Thyroid gland (tissue), 4 donors: ENCODE measurements around the gene SPATA3. TPM values are rescaled to one million over a fixed set of nuclear protein-coding genes. Genes with fewer than 3 reads are reported as not detected.

Experiments used
- DNase-seq, 2 donors: peaks; one replicate each; pipeline ENCODE4 v3.0.0-alpha.2; 2019
- H3K27ac ChIP-seq, 3 donors: fragments of 200-600 bp; sonication (generic); 1 replicate in 2 of 3; 2 replicates in 1 of 3; pipeline ENCODE4 v1.5.1; 2016 to 2019; ENCODE audit warnings: mild to moderate bottlenecking in 1 of 3, moderate library complexity in 1 of 3
- H3K27me3 ChIP-seq: fragments of 200-600 bp; sonication (generic); one replicate; pipeline ENCODE4 v1.5.1; 2019
- H3K36me3 ChIP-seq, 2 donors: fragments of 200-600 bp; sonication (generic); one replicate each; pipeline ENCODE4 v1.5.1; 2016 to 2019
- H3K4me1 ChIP-seq, 2 donors: fragments of 200-600 bp; sonication (generic); one replicate each; pipeline ENCODE4 v1.5.1; 2017 to 2019
- H3K4me3 ChIP-seq, 3 donors: fragments of 200-600 bp; sonication (generic); replicated peaks in 1 of 3; 1 replicate in 2 of 3; 2 replicates in 1 of 3; pipeline ENCODE4 v1.5.1; 2016; ENCODE audit warnings: mild to moderate bottlenecking in 1 of 3
- H3K9me3 ChIP-seq: fragments of 200-600 bp; sonication (generic); one replicate; pipeline ENCODE4 v1.5.1; 2017
- POLR2A ChIP-seq, 2 donors: fragments of 450-650 bp; IDR thresholded peaks; one replicate each; pipeline ENCODE4 v1.6.1; 2017; ENCODE audit warnings: antibody characterized with exemption in 2 of 2, mild to moderate bottlenecking in 2 of 2, moderate library complexity in 1 of 2
- whole genome bisulfite sequencing, 2 donors: methylation state at CpG; one replicate each; pipeline ENCODE4 v1.1.5; 2017; 5-methylcytosine and 5-hydroxymethylcytosine counted together
- intact Hi-C: fragments of 100-400 bp; cut with DNase I; formaldehyde crosslinking; loops from one replicate; pipeline ENCODE4 v1.15.1; 2023
- total RNA-seq, 4 donors: library from RNA; depleted of rRNA; stranded (reverse); fragments of >200 nt; gene quantifications; one replicate each; pipeline ENCODE4 v1.2.3, GENCODE V29; 2016
- TF ChIP-seq, protein P1 (sequence below), 6 experiments: fragments of 200-600 bp in 3 of 6; fragments of 450-650 bp in 3 of 6; sonication (generic) in 3 of 6; IDR thresholded peaks; one replicate each; pipeline ENCODE4 v1.5.1; 2016 to 2019; ENCODE audit warnings: antibody characterized with exemption in 6 of 6, mild to moderate bottlenecking in 2 of 6, inconsistent platforms in 1 of 6, moderate library complexity in 1 of 6

Gene SPATA3
- total RNA-seq, 4 donors from 2014 or later = 0.54 TPM; not detected in 3

DNA sequence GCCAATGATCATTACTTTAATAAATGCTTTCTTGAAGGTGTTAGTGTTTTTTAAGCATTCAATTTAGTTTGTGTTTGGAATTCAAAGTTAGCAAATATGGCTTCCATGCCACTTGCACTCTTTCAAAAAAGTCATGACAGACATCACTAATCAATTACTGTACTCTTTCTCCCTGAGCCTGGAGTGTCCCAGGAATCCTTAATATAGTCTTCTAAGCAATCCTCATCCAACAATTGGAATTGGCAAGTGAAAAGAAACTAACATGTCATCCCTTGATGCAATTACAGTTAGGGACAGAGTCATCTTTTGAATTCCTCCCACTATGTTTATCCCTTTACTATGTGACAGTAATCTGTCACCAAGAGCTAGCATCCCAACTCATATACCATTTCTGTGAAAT is 41.2 kb upstream of the SPATA3 start:
- no peaks in the 10 kb centered on the region for H3K9me3 ChIP-seq
- H3K27ac ChIP-seq = no peak overlapping the region
- peaks cover 8% of the 10 kb centered on the region for H3K27me3 ChIP-seq
- no peaks in the 10 kb centered on the region for H3K36me3 ChIP-seq
- peaks cover 0 to 11% of the 10 kb centered on the region in 2 donors for H3K4me1 ChIP-seq
- no peak overlapping the region for H3K4me3 ChIP-seq
- DNase-seq = no peak
- TF ChIP-seq, protein P1, sequence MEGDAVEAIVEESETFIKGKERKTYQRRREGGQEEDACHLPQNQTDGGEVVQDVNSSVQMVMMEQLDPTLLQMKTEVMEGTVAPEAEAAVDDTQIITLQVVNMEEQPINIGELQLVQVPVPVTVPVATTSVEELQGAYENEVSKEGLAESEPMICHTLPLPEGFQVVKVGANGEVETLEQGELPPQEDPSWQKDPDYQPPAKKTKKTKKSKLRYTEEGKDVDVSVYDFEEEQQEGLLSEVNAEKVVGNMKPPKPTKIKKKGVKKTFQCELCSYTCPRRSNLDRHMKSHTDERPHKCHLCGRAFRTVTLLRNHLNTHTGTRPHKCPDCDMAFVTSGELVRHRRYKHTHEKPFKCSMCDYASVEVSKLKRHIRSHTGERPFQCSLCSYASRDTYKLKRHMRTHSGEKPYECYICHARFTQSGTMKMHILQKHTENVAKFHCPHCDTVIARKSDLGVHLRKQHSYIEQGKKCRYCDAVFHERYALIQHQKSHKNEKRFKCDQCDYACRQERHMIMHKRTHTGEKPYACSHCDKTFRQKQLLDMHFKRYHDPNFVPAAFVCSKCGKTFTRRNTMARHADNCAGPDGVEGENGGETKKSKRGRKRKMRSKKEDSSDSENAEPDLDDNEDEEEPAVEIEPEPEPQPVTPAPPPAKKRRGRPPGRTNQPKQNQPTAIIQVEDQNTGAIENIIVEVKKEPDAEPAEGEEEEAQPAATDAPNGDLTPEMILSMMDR (IDR thresholded peaks at IDR 0.05) = no peak
- intact Hi-C loops = no loop called here

DNA sequence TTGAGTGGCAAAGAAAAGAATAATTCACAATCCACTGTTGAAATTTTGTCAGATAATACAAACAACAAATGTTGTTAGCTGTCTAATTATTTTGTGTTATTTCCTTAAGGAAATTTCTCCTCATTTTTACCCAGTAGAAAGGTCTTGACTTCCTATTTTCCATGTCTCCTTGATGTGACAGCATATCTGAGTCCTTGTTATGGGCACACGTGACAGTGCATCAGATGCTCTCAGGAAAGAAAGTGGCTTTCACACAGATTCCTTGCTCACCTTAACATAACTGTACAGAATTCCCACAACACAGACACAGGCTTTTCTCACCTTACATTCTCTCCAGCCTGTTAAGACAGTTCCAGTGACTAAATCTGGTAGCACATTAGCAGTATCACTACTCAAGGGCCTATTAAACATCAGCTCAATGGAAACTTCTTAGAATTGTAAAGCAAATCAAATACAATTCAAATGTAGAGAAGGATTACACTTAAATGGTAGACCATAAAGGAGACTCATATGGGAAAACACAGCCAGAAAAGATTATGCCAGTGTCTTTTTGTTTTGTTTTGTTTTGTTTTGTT is 40.7 kb upstream of the SPATA3 start:
- Histone ChIP-seq H3K4me1 (peaks cover 0 to 11% of the 10 kb centered on the region in 2 donors), H3K36me3 (no peaks in the 10 kb centered on the region), H3K27me3 (peaks cover 8% of the 10 kb centered on the region), H3K9me3 (no peaks in the 10 kb centered on the region), H3K27ac (no peak overlapping the region), H3K4me3 (no peak overlapping the region)
- no peak for DNase-seq
- intact Hi-C loops = no loop called here
- 83 to 93% methylated on average over 1 of the region's 1 CpG for WGBS, 2 donors
- no peak for TF ChIP-seq POLR2A (IDR thresholded peaks at IDR 0.05)
- TF ChIP-seq, protein P1 (IDR thresholded peaks at IDR 0.05) = no peak

DNA sequence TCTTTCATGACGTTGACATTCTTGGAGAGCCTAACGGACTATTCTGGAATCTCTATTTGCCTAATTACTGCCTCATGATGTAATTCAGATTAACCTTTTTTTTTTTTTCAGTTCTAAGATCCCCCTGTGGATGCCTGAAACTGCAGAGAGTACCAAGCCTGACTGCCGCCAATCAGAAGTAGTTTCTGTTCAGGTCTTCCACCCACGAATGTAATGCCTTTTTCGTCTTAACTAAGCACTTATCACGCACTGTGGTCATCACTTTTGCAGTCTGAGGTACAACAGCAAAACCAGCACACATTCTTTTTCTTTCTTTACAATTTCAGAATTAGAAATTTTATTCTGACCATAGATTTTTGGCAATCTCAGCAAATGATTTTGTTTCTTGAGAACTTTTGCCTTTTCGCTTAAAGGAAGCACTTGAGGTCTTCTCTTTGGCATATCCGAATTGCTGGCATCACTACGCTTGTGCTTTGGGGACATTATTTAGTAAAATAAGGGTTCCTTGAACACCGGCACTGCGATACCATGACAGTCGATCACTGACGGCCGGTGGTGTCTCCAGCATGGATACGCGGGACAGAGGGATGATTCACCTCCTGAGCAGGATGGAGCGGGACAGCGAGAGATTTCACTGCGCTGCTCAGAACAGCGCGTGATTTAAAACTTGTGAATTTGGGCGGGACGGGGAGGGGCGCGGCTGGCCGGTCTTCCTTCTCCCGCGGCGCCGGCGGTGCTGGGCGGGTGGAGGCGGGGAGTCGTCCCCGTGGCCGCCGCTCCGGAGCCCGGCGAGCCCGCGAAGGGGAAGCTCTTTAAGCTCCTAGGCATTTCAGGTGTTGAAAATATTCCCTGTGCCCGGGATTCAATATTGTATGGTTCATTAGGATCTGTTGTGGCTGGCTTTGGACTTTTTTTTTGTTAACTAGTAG is 38.8 kb upstream of the SPATA3 start:
- Histone ChIP-seq H3K27ac (no peak overlapping the region), H3K9me3 (no peaks in the 10 kb centered on the region), H3K36me3 (no peaks in the 10 kb centered on the region), H3K27me3 (peaks cover 8% of the 10 kb centered on the region), H3K4me1 (peaks cover 0 to 11% of the 10 kb centered on the region in 2 donors), H3K4me3 (peak overlapping the region in 1 of 3 donors; percentile 12)
- DNase-seq = peak; percentile 35 to 43
- TF ChIP-seq POLR2A (IDR thresholded peaks at IDR 0.05) = no peak
- TF ChIP-seq, protein P1 (IDR thresholded peaks at IDR 0.05) = no peak
- 17 to 19% methylated on average over 31 to 35 of the region's 43 CpGs for WGBS, 2 donors
- intact Hi-C loops = no loop called here

DNA sequence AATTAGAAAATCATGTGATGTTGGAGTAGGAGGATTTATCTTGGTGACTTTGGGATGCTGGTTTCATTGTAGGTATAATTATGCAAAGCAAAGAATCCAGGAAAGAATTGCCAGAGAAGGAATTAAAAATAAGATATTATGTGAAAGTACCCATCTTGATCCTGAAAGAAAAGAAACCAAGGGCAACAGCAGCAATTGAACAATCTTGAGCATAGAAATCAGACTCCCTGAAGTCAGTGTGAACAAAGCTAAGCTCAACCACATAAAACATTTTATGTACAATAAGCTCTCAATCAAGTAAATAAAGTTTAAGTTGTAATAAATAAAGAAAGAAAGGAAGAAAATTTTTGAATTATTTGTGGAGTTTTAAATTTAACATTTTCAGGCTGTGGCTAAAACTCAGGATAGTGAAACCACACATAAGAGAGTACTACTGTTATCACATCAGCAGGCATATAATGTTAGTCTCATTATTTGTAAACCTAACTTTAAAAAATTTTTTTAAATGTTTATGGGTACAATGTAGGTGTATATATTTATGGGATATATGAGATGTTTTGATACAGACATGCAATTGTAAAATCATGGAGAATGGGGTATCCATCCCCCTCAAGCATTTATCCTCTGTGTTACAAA is 38.0 kb upstream of the SPATA3 start:
- H3K36me3 ChIP-seq = no peaks in the 10 kb centered on the region
- peaks cover 0 to 11% of the 10 kb centered on the region in 2 donors for H3K4me1 ChIP-seq
- H3K4me3 ChIP-seq = peak overlapping the region in 1 of 3 donors; percentile 12
- peaks cover 8% of the 10 kb centered on the region for H3K27me3 ChIP-seq
- no peak for DNase-seq
- TF ChIP-seq POLR2A (IDR thresholded peaks at IDR 0.05) = no peak
- TF ChIP-seq, protein P1 (IDR thresholded peaks at IDR 0.05) = no peak
- H3K9me3 ChIP-seq = no peaks in the 10 kb centered on the region
- intact Hi-C loops = no loop called here
- no peak overlapping the region for H3K27ac ChIP-seq
